Type B pancreatic cell (in vitro differentiated cells): ENCODE data around the gene EXPH5. TPM values are rescaled to one million over a fixed set of nuclear protein-coding genes. Genes with fewer than 3 reads are reported as not detected.
A peak's percentile ranks its signal among the peaks of the same experiment; 100 is the strongest.

Experiments
- DNase-seq: peaks from one replicate; pipeline ENCODE4 v3.0.0; 2021; ENCODE audit warnings: mixed read lengths; ENCODE audit not compliant: unreplicated experiment; ENCODE audit errors: extremely low spot score
- H3K27ac Mint-ChIP-seq: 2 replicates; pipeline ENCODE4 v1.8.0; 2021; ENCODE audit warnings: mild to moderate bottlenecking, mixed read lengths
- H3K27me3 Mint-ChIP-seq: 2 replicates; pipeline ENCODE4 v1.8.0; 2021; ENCODE audit warnings: mixed read lengths
- H3K36me3 Mint-ChIP-seq: 2 replicates; pipeline ENCODE4 v1.8.0; 2021; ENCODE audit warnings: mixed read lengths
- H3K4me1 Mint-ChIP-seq: one replicate; pipeline ENCODE4 v1.8.0; 2021; ENCODE audit warnings: mixed read lengths; ENCODE audit not compliant: unreplicated experiment
- H3K4me3 Mint-ChIP-seq: 2 replicates; pipeline ENCODE4 v1.8.0; 2021; ENCODE audit warnings: mild to moderate bottlenecking, mixed read lengths
- H3K9me3 Mint-ChIP-seq: 2 replicates; pipeline ENCODE4 v1.8.0; 2021; ENCODE audit warnings: mixed read lengths
- CTCF ChIP-seq: fragments of 200-600 bp; sonication (generic); conservative IDR thresholded peaks from 2 replicates; pipeline ENCODE4 v1.5.0; 2021; ENCODE audit warnings: antibody characterized with exemption, mild to moderate bottlenecking
- total RNA-seq: library from RNA; stranded (reverse); gene quantifications from 2 replicates; pipeline ENCODE4 v1.2.1, GENCODE V29; 2021; ENCODE audit warnings: low replicate concordance

Gene EXPH5
- total RNA-seq, 1 donor from 2014 or later = 15.2 TPM

DNA sequence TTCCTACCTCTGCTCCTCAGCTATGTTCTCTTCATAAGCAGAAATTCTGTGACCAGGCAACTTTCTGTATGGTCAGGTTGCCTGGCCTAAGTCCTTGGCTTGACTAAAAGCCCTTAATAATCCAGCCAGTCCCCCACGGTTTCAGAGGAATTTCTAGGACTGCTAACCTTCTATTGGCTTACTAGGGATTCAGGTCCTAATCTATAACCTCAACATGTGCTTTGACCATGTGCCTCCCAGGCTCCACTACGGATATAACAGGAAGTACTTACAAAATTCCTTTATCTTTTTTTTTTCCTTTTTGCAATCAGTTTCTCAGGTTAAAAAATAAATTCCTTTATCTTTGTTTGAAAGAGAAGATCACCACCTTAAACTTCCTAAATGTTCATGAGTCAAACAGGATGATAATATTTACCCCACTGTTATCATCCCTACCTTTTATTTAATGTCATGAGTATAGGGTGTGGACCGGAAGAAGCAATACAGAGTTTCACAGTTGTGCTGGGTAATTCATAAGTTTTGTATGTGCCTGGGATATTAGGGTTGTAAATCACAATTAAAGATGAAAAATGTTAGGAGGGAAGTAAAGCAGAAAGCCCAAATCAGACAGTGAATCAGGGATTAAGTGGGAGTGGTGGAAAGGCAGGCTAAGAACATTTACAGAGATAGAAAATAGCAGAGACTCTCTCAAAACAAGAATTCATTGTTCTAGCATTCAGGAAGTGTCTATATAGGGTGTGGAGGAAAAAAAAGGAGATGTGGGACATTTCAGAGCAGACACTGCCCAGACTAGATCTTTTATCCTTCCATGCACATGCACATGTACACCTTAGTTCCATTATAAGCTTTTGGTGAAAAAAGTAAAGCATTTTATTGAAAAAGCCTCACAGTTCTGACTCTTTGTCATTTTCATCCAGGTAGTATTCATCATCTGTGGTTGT lies 84.6 kb downstream of the EXPH5 start:
- H3K4me1 Mint-ChIP-seq = no peaks in the 10 kb centered on the region
- H3K4me3 Mint-ChIP-seq = peak overlapping the region; percentile 17
- peak overlapping the region; percentile 81 for H3K27ac Mint-ChIP-seq
- H3K9me3 Mint-ChIP-seq = peaks cover 5% of the 10 kb centered on the region
- H3K27me3 Mint-ChIP-seq = no peaks in the 10 kb centered on the region
- TF ChIP-seq CTCF = no peak
- H3K36me3 Mint-ChIP-seq = peaks cover 35% of the 10 kb centered on the region
- no peak for DNase-seq

DNA sequence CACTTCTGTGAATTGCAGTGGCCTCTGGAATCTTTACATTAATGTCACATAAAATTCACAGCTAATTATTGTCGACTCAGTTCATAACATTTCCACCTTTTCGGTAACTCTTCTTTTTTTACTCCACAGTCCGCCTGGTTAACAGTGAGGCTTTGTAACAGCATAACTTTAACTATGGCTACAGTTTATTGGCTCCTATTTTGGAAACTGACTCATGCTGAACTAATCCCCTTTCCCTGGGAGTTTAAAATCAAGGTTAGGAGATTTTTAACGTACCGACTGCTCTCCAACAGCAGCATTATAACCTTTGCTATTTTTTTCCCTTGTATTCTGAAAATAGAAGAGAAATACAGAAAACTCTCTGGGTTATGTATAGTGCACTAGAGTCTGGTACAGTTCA lies 92.2 kb downstream of the EXPH5 start:
- DNase-seq = no peak
- Mint-ChIP-seq H3K4me1 (peaks cover 33% of the 10 kb centered on the region), H3K36me3 (no peaks in the 10 kb centered on the region), H3K27me3 (peaks cover 4% of the 10 kb centered on the region), H3K4me3 (no peak overlapping the region), H3K27ac (peak overlapping the region; percentile 90), H3K9me3 (no peaks in the 10 kb centered on the region)
- no peak for TF ChIP-seq CTCF

GRCh38 chr11:108500721-108501120 lies 92.8 kb downstream of the EXPH5 start:
- no peak for TF ChIP-seq CTCF
- DNase-seq = no peak
- no peaks in the 10 kb centered on the region for H3K9me3 Mint-ChIP-seq
- H3K36me3 Mint-ChIP-seq = no peaks in the 10 kb centered on the region
- H3K27ac Mint-ChIP-seq = peak overlapping the region; percentile 90
- H3K4me3 Mint-ChIP-seq = peak overlapping the region; percentile 81
- peaks cover 38% of the 10 kb centered on the region for H3K4me1 Mint-ChIP-seq
- H3K27me3 Mint-ChIP-seq = peaks cover 4% of the 10 kb centered on the region

GRCh38 chr11:108500169-108500568 lies 93.4 kb downstream of the EXPH5 start:
- H3K27ac Mint-ChIP-seq = peak overlapping the region; percentile 90
- DNase-seq = no peak
- peaks cover 38% of the 10 kb centered on the region for H3K4me1 Mint-ChIP-seq
- no peaks in the 10 kb centered on the region for H3K9me3 Mint-ChIP-seq
- H3K27me3 Mint-ChIP-seq = peaks cover 4% of the 10 kb centered on the region
- H3K4me3 Mint-ChIP-seq = peak overlapping the region; percentile 81
- no peak for TF ChIP-seq CTCF
- no peaks in the 10 kb centered on the region for H3K36me3 Mint-ChIP-seq

DNA sequence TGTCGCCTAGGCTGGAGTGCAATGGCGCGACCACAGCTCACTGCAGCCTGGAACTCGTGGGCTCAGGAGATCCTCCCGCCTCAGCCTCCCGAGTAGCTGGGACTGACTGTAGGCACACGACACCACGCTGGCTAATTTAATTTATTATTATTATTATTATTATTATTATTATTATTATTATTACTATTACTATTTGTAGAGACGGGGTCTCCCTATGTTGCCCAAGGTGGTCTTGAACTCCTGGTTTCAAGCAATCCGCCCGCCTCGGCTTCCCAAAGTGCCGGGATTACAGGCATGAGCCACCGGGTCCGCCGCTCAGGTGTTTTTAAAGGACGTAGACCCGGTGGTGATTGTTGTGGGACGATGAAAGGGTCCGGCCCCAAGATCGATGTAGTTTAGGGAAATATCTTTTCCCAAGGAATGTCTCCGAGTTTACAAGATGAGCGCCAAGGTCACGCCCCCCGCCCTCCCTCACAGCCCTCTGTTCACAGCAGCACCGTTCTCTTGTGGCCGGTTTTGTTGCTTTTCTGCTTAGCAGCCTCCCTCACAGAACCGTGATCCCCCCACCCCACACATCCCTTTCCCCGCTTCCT lies 94.7 kb downstream of the EXPH5 start:
- Mint-ChIP-seq H3K4me1 (peaks cover 43% of the 10 kb centered on the region), H3K36me3 (peaks cover 9% of the 10 kb centered on the region), H3K9me3 (no peaks in the 10 kb centered on the region), H3K27me3 (peaks cover 4% of the 10 kb centered on the region), H3K27ac (peak overlapping the region; percentile 90), H3K4me3 (peak overlapping the region; percentile 89)
- DNase-seq = no peak
- no peak for TF ChIP-seq CTCF
